Liver (tissue), 3 donors: ENCODE data around the gene RAB6A.

Experiments used
- CTCF ChIP-seq: fragments of 150-350 bp; IDR thresholded peaks from 2 replicates; pipeline ENCODE4 v1.5.1; 2017; ENCODE audit warnings: improper control_type of control experiment, low read depth, low read length; ENCODE audit not compliant: missing input control
- EGR1 ChIP-seq, 2 donors: IDR thresholded peaks; 2 replicates each; pipeline ENCODE4 v1.6.1; 2016 to 2018; ENCODE audit warnings: antibody characterized with exemption in 2 of 2, low read depth in 2 of 2
- GABPA ChIP-seq, 2 donors: IDR thresholded peaks in 1 of 2; conservative IDR thresholded peaks in 1 of 2; 2 replicates each; pipeline ENCODE4 v1.6.1; 2016; ENCODE audit warnings: antibody characterized with exemption in 2 of 2, mild to moderate bottlenecking in 1 of 2, moderate library complexity in 1 of 2
- HNF4G ChIP-seq: IDR thresholded peaks from 2 replicates; pipeline ENCODE4 v1.6.1; 2016; ENCODE audit warnings: antibody characterized with exemption
- RAD21 ChIP-seq, 2 donors: IDR thresholded peaks; 2 replicates each; pipeline ENCODE4 v1.6.1; 2016; ENCODE audit warnings: antibody characterized with exemption in 2 of 2, mild to moderate bottlenecking in 2 of 2
- REST ChIP-seq: IDR thresholded peaks from 2 replicates; pipeline ENCODE4 v1.6.1; 2016; ENCODE audit warnings: antibody characterized with exemption, mild to moderate bottlenecking
- TAF1 ChIP-seq: conservative IDR thresholded peaks from 2 replicates; pipeline ENCODE4 v1.6.1; 2016; ENCODE audit warnings: antibody characterized with exemption, mild to moderate bottlenecking
- YY1 ChIP-seq: IDR thresholded peaks from 2 replicates; pipeline ENCODE4 v1.6.1; 2016; ENCODE audit warnings: antibody characterized with exemption, mild to moderate bottlenecking
- donor health status: healthy.
- donor health status: healthy.

DNA sequence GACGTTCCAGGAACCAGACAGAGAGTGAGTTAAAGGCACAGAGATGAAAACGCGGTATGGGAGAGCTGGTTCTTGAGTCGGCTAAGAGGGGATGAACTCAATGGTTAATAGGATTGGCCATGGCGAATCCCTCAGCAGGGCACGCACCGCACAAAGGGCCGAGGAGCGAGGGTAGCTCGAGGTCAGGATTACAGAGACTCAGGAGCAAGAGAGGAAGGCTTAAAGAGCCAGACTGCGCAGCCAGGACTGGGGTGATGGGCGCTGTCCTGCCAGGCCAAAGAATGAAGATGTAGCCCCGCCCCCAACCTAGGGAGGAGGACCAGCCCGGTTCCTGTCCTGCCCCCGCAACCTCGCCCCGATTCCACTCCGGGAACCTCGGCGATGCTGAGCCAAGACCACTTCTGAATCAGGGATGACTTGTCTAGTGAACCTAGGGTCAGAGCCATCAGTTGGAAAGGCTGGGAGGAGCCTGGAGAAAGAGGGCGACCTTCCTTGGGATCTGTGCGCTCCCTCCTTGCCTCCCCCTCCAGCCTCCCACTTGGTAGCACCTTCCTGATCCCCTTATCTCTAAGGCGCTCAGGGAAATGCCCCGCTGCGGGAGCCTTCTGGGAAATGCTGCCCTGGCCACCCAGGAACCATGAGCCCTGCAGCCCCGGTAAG, 114.8 kb downstream of the RAB6A start, which contains the start of gene PLEKHB1:
- no peak for TF ChIP-seq GABPA (IDR thresholded peaks at IDR 0.05 in 1 of 2, conservative IDR thresholded peaks at IDR 0.05 in 1 of 2)
- no peak for TF ChIP-seq HNF4G
- TF ChIP-seq CTCF, result no peak
- no peak for TF ChIP-seq REST
- TF ChIP-seq TAF1, result no peak
- no peak for TF ChIP-seq YY1
- TF ChIP-seq EGR1 (IDR thresholded peaks at IDR 0.05; ENCODE audit: low read depth in 2 of 2), result no peak
- TF ChIP-seq RAD21 (IDR thresholded peaks at IDR 0.05), result no peak
